Stomach (tissue), 4 donors: ENCODE measurements around the gene PTN.

Experiments used
- POLR2A ChIP-seq, 4 donors: fragments of 450-650 bp; IDR thresholded peaks; one replicate each; pipeline ENCODE4 v1.6.1; 2016; ENCODE audit warnings: antibody characterized with exemption in 4 of 4, control low read depth in 2 of 4, mild to moderate bottlenecking in 1 of 4, moderate library complexity in 1 of 4
- TF ChIP-seq, protein P1 (sequence below), 7 experiments: fragments of 450-650 bp in 4 of 7; fragments of 200-600 bp in 3 of 7; sonication (generic) in 3 of 7; IDR thresholded peaks; one replicate each; pipeline ENCODE4 v1.5.1; 2016 to 2019; ENCODE audit warnings: antibody characterized with exemption in 7 of 7, control low read depth in 2 of 7, mild to moderate bottlenecking in 1 of 7

DNA sequence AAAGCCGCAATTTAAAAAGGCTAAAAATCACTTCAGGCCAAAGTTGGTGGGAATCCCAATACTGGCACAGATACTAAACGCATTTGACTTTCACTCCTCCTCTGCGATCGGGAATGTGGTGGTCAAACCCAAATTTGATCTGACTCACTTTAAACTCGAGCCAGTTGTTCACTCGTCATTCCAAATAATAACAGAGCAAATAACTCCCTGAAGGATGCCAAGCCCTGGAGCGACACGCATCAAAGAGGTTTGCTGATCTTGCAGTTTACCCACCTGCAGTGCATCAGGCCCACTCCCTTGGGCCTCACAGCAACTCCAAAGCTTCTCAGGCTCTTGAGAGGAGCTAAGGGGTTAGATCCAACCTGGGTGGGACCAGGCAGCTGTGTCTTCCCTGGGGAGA, 12.2 kb downstream of the PTN start:
- TF ChIP-seq, protein P1, sequence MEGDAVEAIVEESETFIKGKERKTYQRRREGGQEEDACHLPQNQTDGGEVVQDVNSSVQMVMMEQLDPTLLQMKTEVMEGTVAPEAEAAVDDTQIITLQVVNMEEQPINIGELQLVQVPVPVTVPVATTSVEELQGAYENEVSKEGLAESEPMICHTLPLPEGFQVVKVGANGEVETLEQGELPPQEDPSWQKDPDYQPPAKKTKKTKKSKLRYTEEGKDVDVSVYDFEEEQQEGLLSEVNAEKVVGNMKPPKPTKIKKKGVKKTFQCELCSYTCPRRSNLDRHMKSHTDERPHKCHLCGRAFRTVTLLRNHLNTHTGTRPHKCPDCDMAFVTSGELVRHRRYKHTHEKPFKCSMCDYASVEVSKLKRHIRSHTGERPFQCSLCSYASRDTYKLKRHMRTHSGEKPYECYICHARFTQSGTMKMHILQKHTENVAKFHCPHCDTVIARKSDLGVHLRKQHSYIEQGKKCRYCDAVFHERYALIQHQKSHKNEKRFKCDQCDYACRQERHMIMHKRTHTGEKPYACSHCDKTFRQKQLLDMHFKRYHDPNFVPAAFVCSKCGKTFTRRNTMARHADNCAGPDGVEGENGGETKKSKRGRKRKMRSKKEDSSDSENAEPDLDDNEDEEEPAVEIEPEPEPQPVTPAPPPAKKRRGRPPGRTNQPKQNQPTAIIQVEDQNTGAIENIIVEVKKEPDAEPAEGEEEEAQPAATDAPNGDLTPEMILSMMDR (IDR thresholded peaks at IDR 0.05), result no peak
- no peak for TF ChIP-seq POLR2A (IDR thresholded peaks at IDR 0.05)
